Smooth muscle cell (in vitro differentiated cells): Measurements from ENCODE around the gene LCN15. TPM values are rescaled to one million over a fixed set of nuclear protein-coding genes. Genes with fewer than 3 reads are reported as not detected.
"Not testable (repeated sequence)": the region's sequence is repeated elsewhere in the genome, so short reads cannot be mapped to it uniquely, and the experiment has no call there.

Experiments
- DNase-seq: peaks from one replicate; lab custom pipeline; 2025; ENCODE audit not compliant: unreplicated experiment; lab: John Stamatoyannopoulos, UW
- H2AFZ ChIP-seq: fragments of 200-600 bp; sonication (generic); 2 replicates; pipeline ENCODE4 v1.6.0; 2016; ENCODE audit warnings: antibody characterized with exemption, low read depth, mild to moderate bottlenecking
- H3F3A ChIP-seq: fragments of 200-600 bp; sonication (generic); 2 replicates; pipeline ENCODE4 v1.6.0; 2017; ENCODE audit warnings: antibody characterized with exemption, low read depth
- H3K27ac ChIP-seq: fragments of 200-600 bp; sonication (generic); 2 replicates; pipeline ENCODE4 v1.5.1; 2016; ENCODE audit warnings: low read depth, mild to moderate bottlenecking
- H3K27me3 ChIP-seq: fragments of 200-600 bp; sonication (generic); 2 replicates; pipeline ENCODE4 v1.6.1; 2016; ENCODE audit warnings: low read depth, mild to moderate bottlenecking
- H3K36me3 ChIP-seq: fragments of 200-600 bp; sonication (generic); 2 replicates; pipeline ENCODE4 v1.5.1; 2016; ENCODE audit warnings: low read depth
- H3K4me1 ChIP-seq: fragments of 200-600 bp; sonication (generic); 2 replicates; pipeline ENCODE4 v1.5.1; 2016; ENCODE audit warnings: low read depth
- H3K4me2 ChIP-seq: fragments of 200-600 bp; sonication (generic); 2 replicates; pipeline ENCODE4 v1.6.0; 2016; ENCODE audit warnings: mild to moderate bottlenecking
- H3K4me3 ChIP-seq: fragments of 200-600 bp; sonication (generic); 2 replicates; pipeline ENCODE4 v1.5.1; 2016; ENCODE audit warnings: mild to moderate bottlenecking
- H3K79me2 ChIP-seq: fragments of 200-600 bp; sonication (generic); 2 replicates; pipeline ENCODE4 v1.6.0; 2016; ENCODE audit warnings: low read depth, mild to moderate bottlenecking
- H3K9ac ChIP-seq: fragments of 200-600 bp; sonication (generic); 2 replicates; pipeline ENCODE4 v1.6.0; 2016; ENCODE audit warnings: low read depth
- H3K9me3 ChIP-seq: fragments of 200-600 bp; sonication (generic); replicated peaks from 2 replicates; pipeline ENCODE4 v1.5.1; 2016; ENCODE audit warnings: low read depth
- H4K20me1 ChIP-seq: fragments of 200-600 bp; sonication (generic); 2 replicates; pipeline ENCODE4 v1.6.0; 2016; ENCODE audit warnings: low read depth
- WGBS: methylation state at CpG from one replicate; pipeline ENCODE4 v1.1.7; 2016; ENCODE audit warnings: low lambda C conversion rate; 5-methylcytosine and 5-hydroxymethylcytosine counted together
- polyA plus RNA-seq: library from polyadenylated mRNA; unstranded; fragments of >200 nt; fragmentation: Nextera tagmentation; extraction: Ambion mirVana; gene quantifications from 2 replicates; pipeline ENCODE4 v1.2.1, GENCODE V29; 2016
- total RNA-seq: library from RNA; depleted of rRNA; stranded (reverse); fragments of >200 nt; gene quantifications from 2 replicates; pipeline ENCODE4 v1.2.3, GENCODE V29; 2014
- TF ChIP-seq, protein P1 (sequence below): fragments of 200-600 bp; sonication (generic); IDR thresholded peaks from 2 replicates; pipeline ENCODE4 v1.5.1; 2017; ENCODE audit warnings: borderline replicate concordance, mild to moderate bottlenecking, antibody characterized with exemption; ENCODE audit not compliant: insufficient read depth, poor library complexity, severe bottlenecking

The LCN15 gene
- total and polyA plus RNA-seq, 2 experiments from 2014 or later: not detected

DNA sequence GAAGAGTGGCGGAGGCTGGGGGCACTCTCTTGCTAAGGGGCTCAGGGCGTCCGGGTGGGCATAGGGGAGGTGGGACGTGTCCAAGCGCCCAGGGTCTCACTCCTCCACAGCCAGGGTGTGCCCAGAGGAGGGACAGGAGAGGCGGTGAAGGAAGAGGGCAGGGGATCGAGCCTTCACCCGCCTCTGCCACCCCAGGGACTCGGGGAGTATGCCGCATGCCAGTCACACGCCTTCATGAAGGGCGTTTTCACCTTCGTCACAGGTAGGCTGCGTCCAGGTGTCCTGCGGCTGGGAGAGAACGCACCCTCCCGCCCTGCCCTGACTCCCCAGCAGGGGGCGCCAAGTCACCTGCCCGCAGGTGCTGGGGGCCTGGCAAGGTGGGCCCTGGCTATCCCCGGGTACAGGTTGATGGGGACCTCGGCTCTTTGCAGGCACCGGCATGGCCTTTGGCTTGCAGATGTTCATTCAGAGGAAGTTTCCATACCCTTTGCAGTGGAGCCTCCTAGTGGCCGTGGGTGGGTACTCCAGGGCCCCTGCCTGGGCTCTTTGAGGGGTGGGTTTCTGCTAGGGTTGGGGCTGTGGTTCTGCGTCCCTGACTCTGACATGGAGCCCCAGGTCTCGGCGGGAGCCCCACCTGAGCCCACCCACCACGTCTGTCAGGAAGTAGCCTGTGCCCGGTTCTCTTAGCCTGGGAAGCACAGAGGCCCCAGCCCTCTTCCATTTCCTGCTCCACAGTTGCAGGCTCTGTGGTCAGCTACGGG, 27.4 kb upstream of the LCN15 start:
- no peak for DNase-seq
- WGBS: 11% methylated on average over 28 of the region's 29 CpGs
- H3K9ac ChIP-seq: peak overlapping the region; percentile 78
- peaks cover 39% of the 10 kb centered on the region for H3K4me1 ChIP-seq
- H3K79me2 ChIP-seq: peaks cover 15% of the 10 kb centered on the region
- H3K27me3 ChIP-seq: no peaks in the 10 kb centered on the region
- H2AFZ ChIP-seq: no peak overlapping the region
- peak overlapping the region; percentile 95 for H3K4me2 ChIP-seq
- H3K27ac ChIP-seq: peak overlapping the region; percentile 87
- H3K4me3 ChIP-seq: peak overlapping the region; percentile 76
- H3K9me3 ChIP-seq: no peaks in the 10 kb centered on the region
- peaks cover 12% of the 10 kb centered on the region for H4K20me1 ChIP-seq
- peaks cover 15% of the 10 kb centered on the region for H3F3A ChIP-seq
- no peaks in the 10 kb centered on the region for H3K36me3 ChIP-seq
- TF ChIP-seq, protein P1, sequence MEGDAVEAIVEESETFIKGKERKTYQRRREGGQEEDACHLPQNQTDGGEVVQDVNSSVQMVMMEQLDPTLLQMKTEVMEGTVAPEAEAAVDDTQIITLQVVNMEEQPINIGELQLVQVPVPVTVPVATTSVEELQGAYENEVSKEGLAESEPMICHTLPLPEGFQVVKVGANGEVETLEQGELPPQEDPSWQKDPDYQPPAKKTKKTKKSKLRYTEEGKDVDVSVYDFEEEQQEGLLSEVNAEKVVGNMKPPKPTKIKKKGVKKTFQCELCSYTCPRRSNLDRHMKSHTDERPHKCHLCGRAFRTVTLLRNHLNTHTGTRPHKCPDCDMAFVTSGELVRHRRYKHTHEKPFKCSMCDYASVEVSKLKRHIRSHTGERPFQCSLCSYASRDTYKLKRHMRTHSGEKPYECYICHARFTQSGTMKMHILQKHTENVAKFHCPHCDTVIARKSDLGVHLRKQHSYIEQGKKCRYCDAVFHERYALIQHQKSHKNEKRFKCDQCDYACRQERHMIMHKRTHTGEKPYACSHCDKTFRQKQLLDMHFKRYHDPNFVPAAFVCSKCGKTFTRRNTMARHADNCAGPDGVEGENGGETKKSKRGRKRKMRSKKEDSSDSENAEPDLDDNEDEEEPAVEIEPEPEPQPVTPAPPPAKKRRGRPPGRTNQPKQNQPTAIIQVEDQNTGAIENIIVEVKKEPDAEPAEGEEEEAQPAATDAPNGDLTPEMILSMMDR: peak; percentile 100

DNA sequence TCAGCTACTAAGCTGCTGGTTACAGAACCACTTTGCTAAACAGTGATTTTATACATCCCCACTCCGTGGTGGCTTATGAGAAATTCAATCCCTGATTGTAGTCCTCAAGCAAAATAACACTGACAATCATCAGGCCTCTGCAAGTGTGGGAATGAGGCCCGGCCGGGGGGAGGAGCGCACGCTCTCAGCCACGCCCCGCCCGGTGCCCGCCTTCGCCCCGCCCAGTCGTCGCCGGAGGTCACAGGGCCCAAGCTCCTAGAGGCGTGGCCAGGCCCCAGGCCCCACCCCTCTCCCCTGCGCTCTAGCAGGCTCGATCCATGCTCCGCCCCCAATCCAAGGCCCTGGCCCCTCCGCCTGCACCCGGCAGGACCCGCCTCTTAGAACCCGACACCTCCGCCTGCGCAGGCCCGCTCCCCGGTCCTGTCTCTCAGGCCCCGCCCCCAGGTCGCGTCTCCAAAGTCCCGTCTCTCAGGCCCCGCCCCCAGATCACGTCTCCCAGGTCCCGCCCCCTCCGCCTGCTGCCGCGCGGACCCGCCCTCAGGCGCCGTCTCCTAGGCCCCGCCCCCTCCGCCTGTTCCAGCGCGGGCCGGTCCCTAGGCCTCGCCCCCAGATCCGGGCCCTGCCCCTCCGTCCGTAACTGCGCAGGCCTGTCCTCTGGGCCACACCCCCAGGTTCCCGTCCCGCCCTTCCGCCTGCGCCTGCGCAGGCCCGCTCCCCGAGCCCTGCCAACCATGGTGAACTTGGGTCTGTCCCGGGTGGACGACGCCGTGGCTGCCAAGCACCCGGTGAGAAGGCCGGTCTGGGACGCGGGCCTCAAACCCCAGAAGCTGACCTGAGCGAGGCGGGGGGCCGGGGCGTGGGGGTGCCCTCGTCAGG, 26.6 kb upstream of the LCN15 start, which contains the start of gene TMEM141:
TSS of gene TMEM141 (plus strand) at position 705 of the 876 bp plus-strand sequence. CDS start at position 732, 27 bp downstream.
- peaks cover 12% of the 10 kb centered on the region for H4K20me1 ChIP-seq
- H3K4me1 ChIP-seq: peaks cover 32% of the 10 kb centered on the region
- H3K4me3 ChIP-seq: peak within 1 kb of the TSS; percentile 76
- peak within 1 kb of the TSS; percentile 95 for H3K4me2 ChIP-seq
- no peak within 1 kb of the TSS for H2AFZ ChIP-seq
- TF ChIP-seq, protein P1: no peak
- no peaks in the 10 kb centered on the region for H3K27me3 ChIP-seq
- DNase-seq: peak; percentile 99
- no peaks in the 10 kb centered on the region for H3K36me3 ChIP-seq
- H3K9ac ChIP-seq: peak within 1 kb of the TSS; percentile 78
- H3K79me2 ChIP-seq: peaks cover 15% of the 10 kb centered on the region
- H3K27ac ChIP-seq: peak within 1 kb of the TSS; percentile 87
- peaks cover 15% of the 10 kb centered on the region for H3F3A ChIP-seq
- WGBS: 1% methylated on average over 30 of the region's 70 CpGs
- no peaks in the 10 kb centered on the region for H3K9me3 ChIP-seq

DNA sequence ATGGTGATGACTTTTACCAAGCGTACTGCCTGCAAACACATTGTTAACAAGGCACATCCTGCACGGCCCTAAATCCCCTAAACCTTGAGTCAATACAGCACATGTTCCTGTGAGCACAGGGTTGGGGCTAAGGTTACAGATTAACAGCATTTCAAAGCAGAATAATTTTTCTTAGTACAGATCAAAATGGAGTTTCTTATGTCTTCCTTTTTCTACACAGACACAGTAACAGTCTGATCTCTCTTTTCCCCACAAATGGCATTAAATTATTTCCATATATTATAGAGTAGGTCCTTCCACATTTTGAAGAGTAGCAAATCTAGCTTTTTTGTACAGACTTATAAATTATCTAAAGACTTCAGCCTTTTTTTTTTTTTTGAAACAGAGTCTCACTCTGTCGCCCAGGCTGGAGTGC, 25.2 kb upstream of the LCN15 start:
- H3K27ac ChIP-seq: peak overlapping the region; percentile 38
- no peaks in the 10 kb centered on the region for H3K36me3 ChIP-seq
- no peak overlapping the region for H2AFZ ChIP-seq

DNA sequence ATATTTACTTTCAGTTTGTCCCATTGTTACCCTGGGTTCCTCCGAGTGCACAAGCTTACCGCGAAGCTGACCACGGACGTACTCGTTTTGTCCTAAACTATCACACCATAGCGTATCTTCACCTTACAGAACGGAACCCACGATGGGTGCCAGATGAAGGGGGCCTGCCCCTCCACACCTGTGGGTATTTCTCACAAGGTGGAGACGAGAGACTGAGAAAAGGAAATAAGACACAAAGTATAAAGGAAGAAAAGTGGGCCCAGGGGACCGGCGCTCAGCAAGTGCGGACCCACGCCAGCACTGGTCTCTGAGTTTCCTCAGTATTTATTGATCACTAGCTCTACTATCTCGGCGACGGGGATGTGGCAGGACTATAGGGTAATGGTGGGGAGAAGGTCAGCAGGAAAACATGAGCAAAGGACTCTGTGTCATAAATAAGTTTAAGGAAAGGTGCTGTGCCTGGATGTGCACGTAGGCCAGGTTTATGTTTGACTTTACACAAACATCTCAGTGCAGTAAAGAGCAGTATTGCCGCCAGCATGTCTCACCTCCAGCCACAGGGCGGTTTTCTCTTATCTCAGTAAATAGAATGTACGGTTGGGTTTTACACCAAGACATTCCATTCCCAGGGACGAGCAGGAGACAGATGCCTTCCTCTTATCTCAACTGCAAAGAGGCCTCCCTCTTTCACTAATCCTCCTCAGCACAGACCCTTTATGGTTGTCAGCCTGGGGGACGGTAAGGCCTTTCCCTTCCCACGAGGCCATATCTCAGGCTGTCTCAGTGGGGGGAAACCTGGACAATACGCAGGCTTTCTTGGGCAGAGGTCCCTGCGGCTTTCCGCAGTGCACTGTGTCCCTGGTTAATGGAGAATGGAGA, 24.6 kb upstream of the LCN15 start:
- H3K27me3 ChIP-seq, H3K36me3 ChIP-seq, DNase-seq, H3K9ac ChIP-seq, H2AFZ ChIP-seq, H3K9me3 ChIP-seq: not testable (repeated sequence)
- peak overlapping the region; percentile 38 for H3K27ac ChIP-seq
- peaks cover 15% of the 10 kb centered on the region for H3K79me2 ChIP-seq
- WGBS: 42% methylated on average over 27 of the region's 27 CpGs
- H3K4me3 ChIP-seq: peak overlapping the region; percentile 15
- H3F3A ChIP-seq: peaks cover 12% of the 10 kb centered on the region
- H3K4me2 ChIP-seq: peak overlapping the region; percentile 72
- H3K4me1 ChIP-seq: peaks cover 28% of the 10 kb centered on the region
- H4K20me1 ChIP-seq: peaks cover 12% of the 10 kb centered on the region

More for the DNA sequence above, 25.2 kb upstream of the LCN15 start:
- H3K27me3 ChIP-seq: no peaks in the 10 kb centered on the region
- peaks cover 28% of the 10 kb centered on the region for H3K4me1 ChIP-seq
- no peak for DNase-seq
- H3K9me3 ChIP-seq: no peaks in the 10 kb centered on the region
- peaks cover 12% of the 10 kb centered on the region for H4K20me1 ChIP-seq
- peak overlapping the region; percentile 72 for H3K4me2 ChIP-seq
- no peak overlapping the region for H3K9ac ChIP-seq
- H3F3A ChIP-seq: peaks cover 13% of the 10 kb centered on the region
- TF ChIP-seq, protein P1: no peak
- 23% methylated on average over 3 of the region's 3 CpGs for WGBS
- H3K4me3 ChIP-seq: no peak overlapping the region
- peaks cover 15% of the 10 kb centered on the region for H3K79me2 ChIP-seq
